HepG2 (cell line): Measurements from ENCODE around the gene OR6S1. TPM values are rescaled to one million over a fixed set of nuclear protein-coding genes. Genes with fewer than 3 reads are reported as not detected.
A peak's percentile ranks its signal among the peaks of the same experiment; 100 is the strongest.

Source experiments
- ATF7-NPFF ChIP-seq: sonication (generic); formaldehyde crosslinking; IDR thresholded peaks from 2 replicates; pipeline ENCODE4 v1.8.1; 2023; ENCODE audit warnings: mild to moderate bottlenecking, low read depth, missing genetic modification reagents, moderate library complexity
- BCL6 ChIP-seq: IDR thresholded peaks from 2 replicates; pipeline ENCODE4 v1.6.1; 2016; ENCODE audit warnings: missing genetic modification reagents, missing compliant biosample characterization
- CHCHD3 ChIP-seq: sonication (generic); formaldehyde crosslinking; IDR thresholded peaks from 2 replicates; pipeline ENCODE4 v1.8.0; 2022; ENCODE audit warnings: mild to moderate bottlenecking, missing genetic modification reagents, moderate library complexity
- CSRNP1 ChIP-seq: sonication (generic); formaldehyde crosslinking; IDR thresholded peaks from 2 replicates; pipeline ENCODE4 v1.8.1; 2023; ENCODE audit warnings: mild to moderate bottlenecking, missing genetic modification reagents
- MYNN ChIP-seq: sonication (generic); formaldehyde crosslinking; IDR thresholded peaks from 2 replicates; pipeline ENCODE4 v1.4.0; 2020; ENCODE audit warnings: mild to moderate bottlenecking, low read depth, missing genetic modification reagents
- SNAI1 ChIP-seq: sonication (generic); formaldehyde crosslinking; IDR thresholded peaks from 2 replicates; pipeline ENCODE4 v1.5.0; 2020; ENCODE audit warnings: mild to moderate bottlenecking, missing genetic modification reagents, borderline replicate concordance
- SP5 ChIP-seq: IDR thresholded peaks from 2 replicates; pipeline ENCODE4 v1.6.1; 2016; ENCODE audit warnings: low read depth, borderline replicate concordance
- TRIM22 ChIP-seq: fragments of 450-650 bp; IDR thresholded peaks from 2 replicates; pipeline ENCODE4 v1.6.1; 2017
- ZBTB21 ChIP-seq: sonication (generic); formaldehyde crosslinking; IDR thresholded peaks from 2 replicates; pipeline ENCODE4 v1.4.0; 2020; ENCODE audit warnings: missing genetic modification reagents
- ZNF256 ChIP-seq: sonication (generic); formaldehyde crosslinking; conservative IDR thresholded peaks from 2 replicates; pipeline ENCODE4 v1.4.0; 2020; ENCODE audit warnings: missing genetic modification reagents
- ZNF44 ChIP-seq: sonication (generic); formaldehyde crosslinking; IDR thresholded peaks from 2 replicates; pipeline ENCODE4 v1.5.1; 2020; ENCODE audit warnings: mild to moderate bottlenecking, missing genetic modification reagents
- ZNF607 ChIP-seq: sonication (generic); formaldehyde crosslinking; IDR thresholded peaks from 2 replicates; pipeline ENCODE4 v1.5.1; 2020; ENCODE audit warnings: missing genetic modification reagents, mild to moderate bottlenecking, borderline replicate concordance
- ZUFSP ChIP-seq: sonication (generic); formaldehyde crosslinking; IDR thresholded peaks from 2 replicates; pipeline ENCODE4 v1.9.0; 2021; ENCODE audit warnings: missing genetic modification reagents, mild to moderate bottlenecking, borderline replicate concordance
- polyA plus RNA-seq, 8 experiments: library from polyadenylated mRNA; depleted of rRNA in 3 of 8; stranded (reverse) in 7 of 8; unstranded in 1 of 8; fragments of >200 nt; fragmentation: Illumina TruSeq in 4 of 8; extraction: Trizol in 4 of 8; gene quantifications; 2 replicates each; pipeline versions ENCODE4 v1.2.1 to v1.2.3, GENCODE V29; 2011 to 2016; ENCODE audit warnings: low read depth in 4 of 8, missing spikeins in 1 of 8, mixed read lengths in 1 of 8; ENCODE audit not compliant: insufficient read depth in 1 of 8
- total RNA-seq, 5 experiments: library from RNA; depleted of rRNA; stranded (reverse); fragments of >200 nt; fragmentation: Illumina TruSeq; extraction: Trizol; gene quantifications; 2 replicates each; pipeline ENCODE4 v1.2.3, GENCODE V29; 2016; ENCODE audit warnings: low read depth in 1 of 5
- TF ChIP-seq, protein P1 (sequence below): sonication (generic); formaldehyde crosslinking; IDR thresholded peaks from one replicate; pipeline ENCODE4 v1.5.1; 2020; ENCODE audit warnings: mild to moderate bottlenecking, missing genetic modification reagents; ENCODE audit errors: not compliant biosample characterization
- TF ChIP-seq, protein P2 (sequence below): IDR thresholded peaks from 2 replicates; pipeline ENCODE4 v1.6.1; 2012; ENCODE audit warnings: inconsistent platforms

The OR6S1 gene
- total and polyA plus RNA-seq, 2 of the 13 experiments (the other 11 are each of a cell fraction or from before 2014, with no cell fraction given) = 0.09 TPM; not detected in 1

GRCh38 chr14:20683891-20684661 lies 42.6 kb upstream of the OR6S1 start, which contains the start of gene RNASE4 (continued):
- TF ChIP-seq, protein P1, sequence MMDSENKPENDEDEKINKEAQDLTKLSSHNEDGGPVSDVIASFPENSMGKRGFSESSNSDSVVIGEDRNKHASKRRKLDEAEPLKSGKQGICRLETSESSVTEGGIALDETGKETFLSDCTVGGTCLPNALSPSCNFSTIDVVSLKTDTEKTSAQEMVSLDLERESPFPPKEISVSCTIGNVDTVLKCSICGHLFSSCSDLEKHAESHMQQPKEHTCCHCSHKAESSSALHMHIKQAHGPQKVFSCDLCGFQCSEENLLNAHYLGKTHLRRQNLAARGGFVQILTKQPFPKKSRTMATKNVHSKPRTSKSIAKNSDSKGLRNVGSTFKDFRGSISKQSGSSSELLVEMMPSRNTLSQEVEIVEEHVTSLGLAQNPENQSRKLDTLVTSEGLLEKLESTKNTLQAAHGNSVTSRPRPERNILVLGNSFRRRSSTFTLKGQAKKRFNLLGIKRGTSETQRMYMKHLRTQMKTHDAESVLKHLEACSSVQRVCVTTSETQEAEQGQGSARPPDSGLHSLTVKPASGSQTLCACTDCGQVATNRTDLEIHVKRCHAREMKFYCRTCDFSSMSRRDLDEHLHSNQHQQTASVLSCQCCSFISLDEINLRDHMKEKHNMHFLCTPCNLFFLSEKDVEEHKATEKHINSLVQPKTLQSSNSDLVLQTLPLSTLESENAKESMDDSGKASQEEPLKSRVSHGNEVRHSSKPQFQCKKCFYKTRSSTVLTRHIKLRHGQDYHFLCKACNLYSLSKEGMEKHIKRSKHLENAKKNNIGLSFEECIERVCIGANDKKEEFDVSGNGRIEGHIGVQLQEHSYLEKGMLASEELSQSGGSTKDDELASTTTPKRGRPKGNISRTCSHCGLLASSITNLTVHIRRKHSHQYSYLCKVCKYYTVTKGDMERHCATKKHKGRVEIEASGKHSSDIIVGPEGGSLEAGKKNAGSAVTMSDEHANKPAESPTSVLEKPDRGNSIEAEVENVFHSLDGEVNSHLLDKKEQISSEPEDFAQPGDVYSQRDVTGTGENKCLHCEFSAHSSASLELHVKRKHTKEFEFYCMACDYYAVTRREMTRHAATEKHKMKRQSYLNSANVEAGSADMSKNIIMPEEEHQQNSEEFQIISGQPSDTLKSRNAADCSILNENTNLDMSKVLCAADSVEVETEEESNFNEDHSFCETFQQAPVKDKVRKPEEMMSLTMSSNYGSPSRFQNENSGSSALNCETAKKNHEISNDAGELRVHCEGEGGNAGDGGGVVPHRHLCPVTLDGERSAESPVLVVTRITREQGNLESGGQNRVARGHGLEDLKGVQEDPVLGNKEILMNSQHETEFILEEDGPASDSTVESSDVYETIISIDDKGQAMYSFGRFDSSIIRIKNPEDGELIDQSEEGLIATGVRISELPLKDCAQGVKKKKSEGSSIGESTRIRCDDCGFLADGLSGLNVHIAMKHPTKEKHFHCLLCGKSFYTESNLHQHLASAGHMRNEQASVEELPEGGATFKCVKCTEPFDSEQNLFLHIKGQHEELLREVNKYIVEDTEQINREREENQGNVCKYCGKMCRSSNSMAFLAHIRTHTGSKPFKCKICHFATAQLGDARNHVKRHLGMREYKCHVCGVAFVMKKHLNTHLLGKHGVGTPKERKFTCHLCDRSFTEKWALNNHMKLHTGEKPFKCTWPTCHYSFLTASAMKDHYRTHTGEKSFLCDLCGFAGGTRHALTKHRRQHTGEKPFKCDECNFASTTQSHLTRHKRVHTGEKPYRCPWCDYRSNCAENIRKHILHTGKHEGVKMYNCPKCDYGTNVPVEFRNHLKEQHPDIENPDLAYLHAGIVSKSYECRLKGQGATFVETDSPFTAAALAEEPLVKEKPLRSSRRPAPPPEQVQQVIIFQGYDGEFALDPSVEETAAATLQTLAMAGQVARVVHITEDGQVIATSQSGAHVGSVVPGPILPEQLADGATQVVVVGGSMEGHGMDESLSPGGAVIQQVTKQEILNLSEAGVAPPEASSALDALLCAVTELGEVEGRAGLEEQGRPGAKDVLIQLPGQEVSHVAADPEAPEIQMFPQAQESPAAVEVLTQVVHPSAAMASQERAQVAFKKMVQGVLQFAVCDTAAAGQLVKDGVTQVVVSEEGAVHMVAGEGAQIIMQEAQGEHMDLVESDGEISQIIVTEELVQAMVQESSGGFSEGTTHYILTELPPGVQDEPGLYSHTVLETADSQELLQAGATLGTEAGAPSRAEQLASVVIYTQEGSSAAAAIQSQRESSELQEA (CRISPR knock-in tag) = peak; percentile 47
- peak; percentile 60; the same call in 1 of the 2 replicates for TF ChIP-seq ZNF256 (CRISPR knock-in tag)
- peak; percentile 21; the same call in 1 of the 2 replicates for TF ChIP-seq SNAI1 (CRISPR knock-in tag)
- TF ChIP-seq TRIM22 = no peak
- no peak for TF ChIP-seq CHCHD3 (CRISPR knock-in tag)
- TF ChIP-seq CSRNP1 (CRISPR knock-in tag) = peak; percentile 66
- TF ChIP-seq ZNF44 (CRISPR knock-in tag) = no peak
- TF ChIP-seq ZUFSP (CRISPR knock-in tag) = no peak
- peak; percentile 59; the same call in 1 of the 2 replicates for TF ChIP-seq ATF7-NPFF
- peak; percentile 30 for TF ChIP-seq BCL6
- peak; percentile 25; the same call in 1 of the 2 replicates for TF ChIP-seq MYNN (CRISPR knock-in tag)
- TF ChIP-seq SP5 (CRISPR knock-in tag) = peak; percentile 85
- TF ChIP-seq ZBTB21 (CRISPR knock-in tag) = 0 out of 2 replicates have a peak, but pooled peaks have one; percentile 6
- peak; percentile 59; the same call in 1 of the 2 replicates for TF ChIP-seq ZNF607
- TF ChIP-seq, protein P2, sequence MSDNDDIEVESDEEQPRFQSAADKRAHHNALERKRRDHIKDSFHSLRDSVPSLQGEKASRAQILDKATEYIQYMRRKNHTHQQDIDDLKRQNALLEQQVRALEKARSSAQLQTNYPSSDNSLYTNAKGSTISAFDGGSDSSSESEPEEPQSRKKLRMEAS = no peak
